SK-N-SH (cell line): Measurements from ENCODE around the gene CYP2W1. TPM values are rescaled to one million over a fixed set of nuclear protein-coding genes. Genes with fewer than 3 reads are reported as not detected.

Experiments used
- CTCF ChIA-PET: fragments of 300-600, 350-600 bp; formaldehyde crosslinking; extraction: SDS; loops from one replicate; lab custom pipeline; 2021; lab: Yijun Ruan, JAX
- POLR2A ChIA-PET: fragments of 350-600 bp; sonication (Branson Sonifier 250); formaldehyde crosslinking; extraction: SDS; loops from one replicate; lab custom pipeline; 2020; ENCODE audit warnings: antibody characterized with exemption, inconsistent platforms; lab: Yijun Ruan, JAX
- DNase-seq: peaks from one replicate; pipeline ENCODE4 v3.0.0; 2012
- H2AFZ ChIP-seq: fragments of 200-600 bp; sonication (generic); 2 replicates; pipeline ENCODE4 v1.8.1; 2016; ENCODE audit warnings: antibody characterized with exemption, mild to moderate bottlenecking, low read depth
- H3F3A ChIP-seq: fragments of 200-600 bp; sonication (generic); replicated peaks from 2 replicates; pipeline ENCODE3; 2016; ENCODE audit warnings: antibody characterized with exemption, mild to moderate bottlenecking; ENCODE audit not compliant: insufficient read depth
- H3K27ac ChIP-seq, 2 experiments: fragments of 200-500 bp in 1 of 2; fragments of 200-600 bp in 1 of 2; sonication (Bioruptor generic) in 1 of 2; sonication (generic), shearing (Covaris generic) in 1 of 2; 2 replicates each; pipeline versions ENCODE4 v1.5.1 to v1.6.1; 2014 to 2016; ENCODE audit warnings: low read depth in 2 of 2, inconsistent platforms in 1 of 2, low read length in 1 of 2, mild to moderate bottlenecking in 1 of 2, mixed read lengths in 1 of 2
- H3K27me3 ChIP-seq: fragments of 200-600 bp; sonication (generic), shearing (Covaris generic); 2 replicates; pipeline ENCODE4 v1.6.1; 2016; ENCODE audit warnings: mixed run types; ENCODE audit not compliant: insufficient read depth
- H3K36me3 ChIP-seq, 2 experiments: fragments of 200-500 bp in 1 of 2; fragments of 200-600 bp in 1 of 2; sonication (Bioruptor generic) in 1 of 2; sonication (generic) in 1 of 2; replicated peaks in 1 of 2; 2 replicates each; pipeline versions ENCODE3 to v1.5.1; 2014 to 2016; ENCODE audit warnings: low read length in 1 of 2, mild to moderate bottlenecking in 1 of 2; ENCODE audit not compliant: insufficient read depth in 2 of 2, control insufficient read depth in 1 of 2
- H3K4me1 ChIP-seq, 2 experiments: fragments of 200-500 bp in 1 of 2; fragments of 200-600 bp in 1 of 2; sonication (Bioruptor generic) in 1 of 2; sonication (generic), shearing (Covaris generic) in 1 of 2; 2 replicates each; pipeline versions ENCODE4 v1.5.1 to v1.6.1; 2014 to 2016; ENCODE audit warnings: low read depth in 1 of 2, low read length in 1 of 2, mixed run types in 1 of 2; ENCODE audit not compliant: insufficient read depth in 2 of 2, control insufficient read depth in 1 of 2
- H3K4me2 ChIP-seq: fragments of 200-600 bp; sonication (generic), shearing (Covaris generic); 2 replicates; pipeline ENCODE4 v1.6.1; 2017; ENCODE audit warnings: mixed run types
- H3K4me3 ChIP-seq, 2 experiments: fragments of 200-500 bp in 1 of 2; fragments of 200-600 bp in 1 of 2; sonication (Bioruptor generic) in 1 of 2; sonication (generic), shearing (Covaris generic) in 1 of 2; 2 replicates each; pipeline versions ENCODE4 v1.5.1 to v1.8.1; 2014 to 2016; ENCODE audit warnings: low read depth in 2 of 2, inconsistent platforms in 1 of 2, low read length in 1 of 2, mild to moderate bottlenecking in 1 of 2, mixed read lengths in 1 of 2, moderate library complexity in 1 of 2
- H3K79me2 ChIP-seq: fragments of 200-600 bp; sonication (generic); 2 replicates; pipeline ENCODE4 v1.8.1; 2017; ENCODE audit warnings: mild to moderate bottlenecking; ENCODE audit not compliant: insufficient read depth
- H3K9ac ChIP-seq: fragments of 200-600 bp; sonication (generic); 2 replicates; pipeline ENCODE4 v1.6.1; 2017; ENCODE audit warnings: mixed run types
- H3K9me2 ChIP-seq: fragments of 200-600 bp; sonication (generic); 2 replicates; pipeline ENCODE4 v1.6.1; 2017; ENCODE audit warnings: mixed run types
- H3K9me3 ChIP-seq: fragments of 200-600 bp; sonication (generic); 2 replicates; pipeline ENCODE4 v1.6.1; 2017; ENCODE audit warnings: mixed run types, mild to moderate bottlenecking, moderate library complexity
- H4K20me1 ChIP-seq: fragments of 200-600 bp; sonication (generic); 2 replicates; pipeline ENCODE4 v1.6.1; 2017; ENCODE audit warnings: mild to moderate bottlenecking, mixed run types; ENCODE audit not compliant: insufficient read depth
- EZH2phosphoT487 ChIP-seq: fragments of 200-600 bp; sonication (generic); IDR thresholded peaks from 2 replicates; pipeline ENCODE4 v1.6.1; 2017; ENCODE audit warnings: low read depth, mixed run types, mild to moderate bottlenecking, antibody characterized with exemption, moderate library complexity, borderline replicate concordance
- FOSL2 ChIP-seq: IDR thresholded peaks from 2 replicates; pipeline ENCODE4 v1.4.0; 2012; ENCODE audit warnings: low read depth, mild to moderate bottlenecking, moderate library complexity, borderline replicate concordance
- FOXJ3 ChIP-seq: sonication (generic); formaldehyde crosslinking; IDR thresholded peaks from 2 replicates; pipeline ENCODE4 v1.5.1; 2020; ENCODE audit warnings: mild to moderate bottlenecking, missing genetic modification reagents
- GABPA ChIP-seq: IDR thresholded peaks from 2 replicates; pipeline ENCODE4 v1.4.0; 2012; ENCODE audit warnings: low read depth, mild to moderate bottlenecking
- JUND ChIP-seq: IDR thresholded peaks from 2 replicates; pipeline ENCODE4 v1.4.0; 2012
- MEF2A ChIP-seq: IDR thresholded peaks from 2 replicates; pipeline ENCODE4 v1.4.0; 2012; ENCODE audit warnings: low read depth, borderline replicate concordance
- MXI1 ChIP-seq: IDR thresholded peaks from 2 replicates; pipeline ENCODE4 v1.6.1; 2012; ENCODE audit warnings: mild to moderate bottlenecking, low read depth, low read length, improper control_type of control experiment
- NFIC ChIP-seq: IDR thresholded peaks from 2 replicates; pipeline ENCODE4 v1.4.0; 2012; ENCODE audit warnings: borderline replicate concordance
- RFX5 ChIP-seq: IDR thresholded peaks from 2 replicates; pipeline ENCODE4 v1.6.1; 2012; ENCODE audit warnings: mild to moderate bottlenecking, improper control_type of control experiment, low read length
- TAF1 ChIP-seq: IDR thresholded peaks from 2 replicates; pipeline ENCODE4 v1.6.1; 2012; ENCODE audit warnings: low read depth, mild to moderate bottlenecking, low read length, moderate library complexity, borderline replicate concordance
- WGBS: methylation state at CpG from one replicate; pipeline ENCODE4 v1.1.6; 2017; ENCODE audit warnings: low lambda C conversion rate; 5-methylcytosine and 5-hydroxymethylcytosine counted together
- polyA plus RNA-seq, 3 experiments: library from polyadenylated mRNA; depleted of rRNA; stranded (reverse); fragments of >200 nt; gene quantifications; 2 replicates each; pipeline ENCODE4 v1.2.3, GENCODE V29; 2012
- TF ChIP-seq, protein P1 (sequence below): IDR thresholded peaks from 2 replicates; pipeline ENCODE4 v1.6.1; 2012; ENCODE audit warnings: mild to moderate bottlenecking, low read depth, low read length, moderate library complexity
- TF ChIP-seq, protein P2 (sequence below): fragments of 200-600 bp; sonication (generic); IDR thresholded peaks from 2 replicates; pipeline ENCODE4 v1.6.1; 2017; ENCODE audit warnings: antibody characterized with exemption, mild to moderate bottlenecking, moderate library complexity
- TF ChIP-seq, protein P3 (sequence below): IDR thresholded peaks from 2 replicates; pipeline ENCODE4; 2012
- TF ChIP-seq, protein P4 (sequence below): fragments of 150-350 bp; IDR thresholded peaks from 2 replicates; pipeline ENCODE4 v1.6.1; 2016; ENCODE audit warnings: mild to moderate bottlenecking, low read depth, low read length

Gene CYP2W1
- polyA plus RNA-seq, 1 of the 3 experiments (the other 2 are of a cell fraction): 0.10 TPM

DNA sequence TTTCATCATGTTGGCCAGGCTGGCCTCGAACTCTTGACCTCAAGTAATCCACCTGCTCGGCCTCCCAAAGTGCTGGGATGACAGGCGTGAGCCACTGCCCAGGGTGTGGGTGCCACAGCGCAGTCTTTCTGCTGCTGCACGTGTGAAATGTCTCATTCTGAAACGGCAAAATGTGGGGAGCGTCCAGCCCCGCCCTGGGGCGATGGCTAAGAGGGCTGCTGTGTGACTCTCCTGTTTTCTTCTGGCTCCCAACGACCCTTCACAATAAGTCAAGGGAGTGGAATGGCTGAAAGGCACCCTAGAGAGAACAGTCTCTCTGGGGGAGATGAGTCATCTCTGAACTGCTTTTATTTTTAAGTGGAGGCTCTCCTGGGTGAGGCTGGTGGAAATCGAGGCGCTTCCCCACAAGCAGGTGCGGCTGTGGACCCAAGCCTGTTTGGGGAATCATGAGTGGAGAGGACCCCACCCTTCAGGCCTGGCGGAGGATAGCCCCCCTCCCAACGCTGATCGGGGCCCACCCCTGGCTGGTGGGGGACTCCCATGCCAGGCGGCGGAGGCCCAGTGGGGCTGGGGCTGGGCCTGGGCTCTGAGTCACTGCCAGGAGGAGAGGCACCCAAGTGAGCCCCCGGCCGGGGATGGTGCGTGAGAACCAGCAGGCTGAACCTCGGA, 46.5 kb upstream of the CYP2W1 start:
- no peaks in the 10 kb centered on the region for H3K27me3 ChIP-seq
- 0 out of 4 replicates have a peak, but pooled peaks cover 0 to 5% of the 10 kb centered on the region in 2 experiments for H3K4me1 ChIP-seq
- H3K4me3 ChIP-seq: no peak overlapping the region
- TF ChIP-seq FOSL2 (peak; percentile 75), RFX5 (no peak)
- H2AFZ ChIP-seq: no peak overlapping the region
- H3K9ac ChIP-seq: no peak overlapping the region
- ChIA-PET POLR2A (no interaction called here), CTCF (no interaction called here)
- H3K27ac ChIP-seq: no peak overlapping the region
- H3K4me2 ChIP-seq: 0 out of 2 replicates have a peak overlapping the region, but pooled peaks have one; percentile 4
- H3K9me3 ChIP-seq: peaks cover 5% of the 10 kb centered on the region; the same call in 1 of the 2 replicates
- H3K79me2 ChIP-seq: no peaks in the 10 kb centered on the region
- no peaks in the 10 kb centered on the region for H3K9me2 ChIP-seq
- DNase-seq: no peak
- peaks cover 8% of the 10 kb centered on the region for H3F3A ChIP-seq
- H4K20me1 ChIP-seq: no peaks in the 10 kb centered on the region
- WGBS: 72% methylated on average over 13 of the region's 22 CpGs
- H3K36me3 ChIP-seq: no peaks in the 10 kb centered on the region

DNA sequence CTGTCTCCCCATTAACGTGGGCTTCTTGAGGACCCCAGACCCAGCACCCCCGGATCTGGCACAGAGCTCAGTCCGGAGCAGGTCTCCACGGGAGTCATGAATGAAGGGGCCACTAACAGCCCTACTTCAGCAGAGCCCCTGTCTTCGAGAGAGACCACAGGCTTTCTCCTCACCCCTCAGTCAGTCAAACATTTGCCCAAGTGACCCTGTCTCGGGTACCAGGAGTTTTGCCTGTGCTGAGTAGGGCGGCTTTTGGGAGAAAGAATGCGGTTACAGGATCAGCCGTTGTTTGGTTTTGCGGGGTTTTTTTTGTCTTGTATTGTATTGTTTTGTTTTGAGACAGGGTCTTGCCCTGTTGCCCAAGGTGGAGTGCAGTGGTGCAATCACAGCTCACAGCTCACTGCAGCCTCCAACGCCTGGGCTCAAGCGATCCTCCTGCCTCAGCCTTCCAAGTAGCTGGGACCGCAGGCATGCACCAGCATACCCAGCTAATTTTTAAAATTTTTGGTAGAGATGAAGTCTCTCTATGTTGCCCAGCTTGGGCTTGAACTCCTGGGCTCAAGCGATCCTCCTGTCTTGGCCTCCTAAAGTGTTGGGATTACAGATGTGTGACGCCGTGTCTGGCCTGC, 45.0 kb upstream of the CYP2W1 start:
- Histone ChIP-seq H3K9me3 (peaks cover 5% of the 10 kb centered on the region; the same call in 1 of the 2 replicates), H3K27me3 (no peaks in the 10 kb centered on the region), H3K36me3 (no peaks in the 10 kb centered on the region), H3K27ac (no peak overlapping the region), H3F3A (peaks cover 8% of the 10 kb centered on the region), H3K79me2 (no peaks in the 10 kb centered on the region), H3K9ac (no peak overlapping the region), H3K4me1 (0 out of 4 replicates have a peak, but pooled peaks cover 0 to 5% of the 10 kb centered on the region in 2 experiments), H3K9me2 (no peaks in the 10 kb centered on the region), H4K20me1 (no peaks in the 10 kb centered on the region), H3K4me2 (no peak overlapping the region), H2AFZ (no peak overlapping the region), H3K4me3 (no peak overlapping the region)
- TF ChIP-seq NFIC (no peak), MXI1 (no peak), TAF1 (no peak), EZH2phosphoT487 (no peak), JUND (no peak), MEF2A (no peak), FOXJ3 (no peak), GABPA (no peak)
- TF ChIP-seq, protein P1, sequence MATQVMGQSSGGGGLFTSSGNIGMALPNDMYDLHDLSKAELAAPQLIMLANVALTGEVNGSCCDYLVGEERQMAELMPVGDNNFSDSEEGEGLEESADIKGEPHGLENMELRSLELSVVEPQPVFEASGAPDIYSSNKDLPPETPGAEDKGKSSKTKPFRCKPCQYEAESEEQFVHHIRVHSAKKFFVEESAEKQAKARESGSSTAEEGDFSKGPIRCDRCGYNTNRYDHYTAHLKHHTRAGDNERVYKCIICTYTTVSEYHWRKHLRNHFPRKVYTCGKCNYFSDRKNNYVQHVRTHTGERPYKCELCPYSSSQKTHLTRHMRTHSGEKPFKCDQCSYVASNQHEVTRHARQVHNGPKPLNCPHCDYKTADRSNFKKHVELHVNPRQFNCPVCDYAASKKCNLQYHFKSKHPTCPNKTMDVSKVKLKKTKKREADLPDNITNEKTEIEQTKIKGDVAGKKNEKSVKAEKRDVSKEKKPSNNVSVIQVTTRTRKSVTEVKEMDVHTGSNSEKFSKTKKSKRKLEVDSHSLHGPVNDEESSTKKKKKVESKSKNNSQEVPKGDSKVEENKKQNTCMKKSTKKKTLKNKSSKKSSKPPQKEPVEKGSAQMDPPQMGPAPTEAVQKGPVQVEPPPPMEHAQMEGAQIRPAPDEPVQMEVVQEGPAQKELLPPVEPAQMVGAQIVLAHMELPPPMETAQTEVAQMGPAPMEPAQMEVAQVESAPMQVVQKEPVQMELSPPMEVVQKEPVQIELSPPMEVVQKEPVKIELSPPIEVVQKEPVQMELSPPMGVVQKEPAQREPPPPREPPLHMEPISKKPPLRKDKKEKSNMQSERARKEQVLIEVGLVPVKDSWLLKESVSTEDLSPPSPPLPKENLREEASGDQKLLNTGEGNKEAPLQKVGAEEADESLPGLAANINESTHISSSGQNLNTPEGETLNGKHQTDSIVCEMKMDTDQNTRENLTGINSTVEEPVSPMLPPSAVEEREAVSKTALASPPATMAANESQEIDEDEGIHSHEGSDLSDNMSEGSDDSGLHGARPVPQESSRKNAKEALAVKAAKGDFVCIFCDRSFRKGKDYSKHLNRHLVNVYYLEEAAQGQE: no peak
- TF ChIP-seq, protein P2, sequence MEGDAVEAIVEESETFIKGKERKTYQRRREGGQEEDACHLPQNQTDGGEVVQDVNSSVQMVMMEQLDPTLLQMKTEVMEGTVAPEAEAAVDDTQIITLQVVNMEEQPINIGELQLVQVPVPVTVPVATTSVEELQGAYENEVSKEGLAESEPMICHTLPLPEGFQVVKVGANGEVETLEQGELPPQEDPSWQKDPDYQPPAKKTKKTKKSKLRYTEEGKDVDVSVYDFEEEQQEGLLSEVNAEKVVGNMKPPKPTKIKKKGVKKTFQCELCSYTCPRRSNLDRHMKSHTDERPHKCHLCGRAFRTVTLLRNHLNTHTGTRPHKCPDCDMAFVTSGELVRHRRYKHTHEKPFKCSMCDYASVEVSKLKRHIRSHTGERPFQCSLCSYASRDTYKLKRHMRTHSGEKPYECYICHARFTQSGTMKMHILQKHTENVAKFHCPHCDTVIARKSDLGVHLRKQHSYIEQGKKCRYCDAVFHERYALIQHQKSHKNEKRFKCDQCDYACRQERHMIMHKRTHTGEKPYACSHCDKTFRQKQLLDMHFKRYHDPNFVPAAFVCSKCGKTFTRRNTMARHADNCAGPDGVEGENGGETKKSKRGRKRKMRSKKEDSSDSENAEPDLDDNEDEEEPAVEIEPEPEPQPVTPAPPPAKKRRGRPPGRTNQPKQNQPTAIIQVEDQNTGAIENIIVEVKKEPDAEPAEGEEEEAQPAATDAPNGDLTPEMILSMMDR: no peak
- TF ChIP-seq, protein P3, sequence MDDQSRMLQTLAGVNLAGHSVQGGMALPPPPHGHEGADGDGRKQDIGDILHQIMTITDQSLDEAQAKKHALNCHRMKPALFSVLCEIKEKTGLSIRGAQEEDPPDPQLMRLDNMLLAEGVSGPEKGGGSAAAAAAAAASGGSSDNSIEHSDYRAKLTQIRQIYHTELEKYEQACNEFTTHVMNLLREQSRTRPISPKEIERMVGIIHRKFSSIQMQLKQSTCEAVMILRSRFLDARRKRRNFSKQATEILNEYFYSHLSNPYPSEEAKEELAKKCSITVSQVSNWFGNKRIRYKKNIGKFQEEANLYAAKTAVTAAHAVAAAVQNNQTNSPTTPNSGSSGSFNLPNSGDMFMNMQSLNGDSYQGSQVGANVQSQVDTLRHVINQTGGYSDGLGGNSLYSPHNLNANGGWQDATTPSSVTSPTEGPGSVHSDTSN: no peak
- TF ChIP-seq, protein P4, sequence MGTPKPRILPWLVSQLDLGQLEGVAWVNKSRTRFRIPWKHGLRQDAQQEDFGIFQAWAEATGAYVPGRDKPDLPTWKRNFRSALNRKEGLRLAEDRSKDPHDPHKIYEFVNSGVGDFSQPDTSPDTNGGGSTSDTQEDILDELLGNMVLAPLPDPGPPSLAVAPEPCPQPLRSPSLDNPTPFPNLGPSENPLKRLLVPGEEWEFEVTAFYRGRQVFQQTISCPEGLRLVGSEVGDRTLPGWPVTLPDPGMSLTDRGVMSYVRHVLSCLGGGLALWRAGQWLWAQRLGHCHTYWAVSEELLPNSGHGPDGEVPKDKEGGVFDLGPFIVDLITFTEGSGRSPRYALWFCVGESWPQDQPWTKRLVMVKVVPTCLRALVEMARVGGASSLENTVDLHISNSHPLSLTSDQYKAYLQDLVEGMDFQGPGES: no peak
- DNase-seq: no peak
- POLR2A ChIA-PET: no interaction called here
- CTCF ChIA-PET: interaction anchor here (0.9 to 1.7 kb wide), 2 partner anchors 13 to 29 kb away, joined by 3 to 5 read pairs; no protein-coding TSS in a partner anchor
- 85% methylated on average over 16 of the region's 16 CpGs for WGBS
